GM21526 (cell line): ENCODE measurements around the gene AIM2.
"Not testable (repeated sequence)": the region's sequence is repeated elsewhere in the genome, so short reads cannot be mapped to it uniquely, and the experiment has no call there.

Experiments used
- ATAC-seq: cut with Tn5 transposase; IDR thresholded peaks from one replicate; pipeline ENCODE4 v1.9.1; 2021; ENCODE audit warnings: moderate library complexity; ENCODE audit not compliant: unreplicated experiment, low FRiP score

AIM2 gene

DNA sequence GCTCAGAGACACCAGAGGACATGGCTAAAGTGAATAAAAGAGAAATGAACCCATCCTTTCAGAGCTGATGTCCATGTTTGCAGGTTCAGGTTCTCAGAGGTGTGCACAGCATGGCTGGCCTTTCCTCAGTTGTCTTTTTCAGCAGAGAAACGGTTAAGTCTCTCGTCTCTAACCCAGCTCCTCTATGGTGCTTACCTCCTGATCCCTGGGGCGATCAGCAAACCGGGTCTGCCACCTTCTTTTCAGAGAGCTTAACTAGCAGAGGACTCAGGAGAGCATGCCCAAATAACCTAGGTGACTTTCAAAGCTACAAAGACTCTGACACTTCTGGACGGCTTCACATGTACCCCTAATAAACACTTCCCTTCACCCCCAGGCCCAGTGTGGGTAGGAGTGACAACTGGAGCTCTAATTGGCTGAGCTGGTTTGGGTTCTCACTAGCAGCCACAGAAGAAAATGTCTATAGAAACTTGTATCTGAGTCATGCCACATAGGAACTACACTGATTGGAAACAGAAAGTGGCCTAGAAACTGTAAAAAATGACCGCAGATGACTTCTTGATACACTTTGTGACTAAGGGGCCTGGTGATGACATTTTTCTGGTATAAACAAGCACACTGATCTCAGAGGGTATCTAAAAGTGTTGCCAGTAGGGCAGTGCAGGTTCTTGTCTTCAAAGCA is at the start of gene AIM2:
AIM2 (minus strand) TSS at position 329 of the 682 bp plus-strand sequence. CDS start 3,267 bp downstream, outside the sequence.
- peak; percentile 84 for ATAC-seq

GRCh38 chr1:159123587-159123986 is 47.0 kb upstream of the AIM2 start:
- no peak for ATAC-seq

GRCh38 chr1:159122005-159122621 is 45.5 kb upstream of the AIM2 start:
- ATAC-seq = peak; percentile 79

- ATAC-seq = peak; percentile 54
These were observed 45.0 kb upstream of the AIM2 start for GRCh38 chr1:159121526-159121925.

- no peak for ATAC-seq
These were observed 43.8 kb upstream of the AIM2 start for GRCh38 chr1:159120317-159120716.

DNA sequence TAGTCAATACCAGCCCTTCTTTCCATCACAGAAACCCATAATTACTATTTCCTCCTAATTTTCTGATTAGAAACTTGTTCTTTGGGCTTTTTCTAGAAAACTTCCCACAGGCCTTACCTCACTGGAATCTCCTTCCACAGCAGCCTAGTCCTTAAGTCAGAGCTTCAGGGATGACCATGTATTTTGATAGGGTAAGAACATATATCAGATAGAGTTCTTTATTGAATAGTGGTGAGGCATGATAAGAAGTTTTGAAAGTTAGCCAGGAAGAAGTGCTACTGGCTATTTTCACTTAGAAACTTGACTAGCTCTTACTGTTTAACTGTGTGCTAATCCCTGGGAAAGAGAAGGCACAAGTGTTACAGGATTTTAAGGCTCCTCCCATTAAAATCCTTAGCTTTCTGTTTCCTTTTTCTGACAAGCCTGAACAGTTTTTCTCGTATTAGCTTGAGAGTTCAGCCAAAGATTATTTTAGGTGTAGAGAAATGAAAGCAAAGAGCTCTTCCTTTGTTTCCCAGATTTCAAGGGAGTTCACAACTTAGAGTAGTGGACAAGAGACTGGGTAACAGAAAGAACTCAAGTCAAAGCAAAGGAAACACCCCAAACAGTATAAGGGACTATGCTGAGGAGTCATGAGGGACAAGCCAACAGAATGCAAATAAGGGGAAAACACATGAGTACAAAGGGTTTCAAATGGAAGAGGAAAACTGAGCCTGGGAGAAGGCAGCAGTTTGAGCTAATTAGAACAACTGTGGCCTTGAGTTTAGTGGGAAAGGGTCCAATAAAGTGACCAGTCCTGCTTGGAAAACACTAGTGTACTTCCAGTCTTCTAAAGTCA is 37.2 kb upstream of the AIM2 start:
- ATAC-seq = no peak

GRCh38 chr1:159103021-159103420 is 26.5 kb upstream of the AIM2 start:
- not testable (repeated sequence) for ATAC-seq

DNA sequence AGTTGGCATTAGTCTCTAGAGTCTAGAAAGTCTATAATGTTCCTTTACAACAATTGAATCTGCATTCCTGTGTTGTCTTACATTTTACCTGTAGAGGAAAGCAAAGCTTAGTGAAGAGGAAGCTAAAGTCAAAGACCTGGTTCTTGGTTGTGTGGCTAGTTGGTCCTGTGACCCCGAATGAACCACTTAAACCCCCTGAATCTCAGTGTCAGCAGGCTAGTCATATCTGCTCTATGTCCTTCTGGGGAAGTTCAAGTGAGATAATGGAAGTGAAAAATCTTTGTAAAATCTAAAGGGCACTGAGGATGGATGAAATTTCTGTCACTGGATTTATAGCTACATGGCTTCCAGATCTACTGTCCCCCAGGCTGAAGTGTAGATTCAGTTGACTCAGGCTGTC is 24.0 kb upstream of the AIM2 start:
- ATAC-seq = no peak

GRCh38 chr1:159098596-159098995 is 22.0 kb upstream of the AIM2 start:
- no peak for ATAC-seq

DNA sequence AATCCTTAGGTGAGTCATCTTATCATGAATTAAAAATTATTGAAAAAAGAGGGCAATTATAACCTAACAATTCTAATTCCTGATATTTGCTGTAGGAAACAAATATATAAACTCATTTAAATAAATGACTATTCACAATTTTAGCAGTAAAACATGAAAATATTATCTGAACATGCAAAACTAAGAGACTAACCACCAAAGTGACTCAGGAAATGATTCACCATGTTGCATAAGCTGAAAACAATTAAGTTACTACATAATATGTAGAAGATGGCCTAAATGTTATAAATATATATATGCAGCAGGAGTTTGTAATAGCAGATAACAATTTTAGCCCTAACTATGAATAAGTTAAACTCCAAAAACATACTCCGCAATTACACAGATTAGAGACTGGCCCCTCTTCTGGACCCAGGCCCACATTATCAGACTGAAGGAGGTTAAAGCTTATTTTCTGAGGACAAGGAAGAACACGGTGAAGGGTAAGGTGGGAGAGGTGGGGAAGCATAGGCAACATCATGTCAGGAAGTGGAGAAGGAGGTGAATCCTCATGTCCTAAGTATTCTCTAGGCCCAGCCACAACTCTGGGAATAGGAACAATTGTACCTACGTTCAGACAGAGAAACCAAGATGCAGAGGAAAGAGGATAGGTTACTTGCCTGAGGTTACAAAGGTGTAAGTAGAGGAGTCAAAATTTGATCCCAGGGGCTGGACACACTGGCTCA is 15.6 kb upstream of the AIM2 start:
- ATAC-seq = no peak

- no peak for ATAC-seq
These were observed 15.1 kb upstream of the AIM2 start for GRCh38 chr1:159091607-159092031.

- no peak for ATAC-seq
These were observed 14.6 kb upstream of the AIM2 start for GRCh38 chr1:159091180-159091560.

DNA sequence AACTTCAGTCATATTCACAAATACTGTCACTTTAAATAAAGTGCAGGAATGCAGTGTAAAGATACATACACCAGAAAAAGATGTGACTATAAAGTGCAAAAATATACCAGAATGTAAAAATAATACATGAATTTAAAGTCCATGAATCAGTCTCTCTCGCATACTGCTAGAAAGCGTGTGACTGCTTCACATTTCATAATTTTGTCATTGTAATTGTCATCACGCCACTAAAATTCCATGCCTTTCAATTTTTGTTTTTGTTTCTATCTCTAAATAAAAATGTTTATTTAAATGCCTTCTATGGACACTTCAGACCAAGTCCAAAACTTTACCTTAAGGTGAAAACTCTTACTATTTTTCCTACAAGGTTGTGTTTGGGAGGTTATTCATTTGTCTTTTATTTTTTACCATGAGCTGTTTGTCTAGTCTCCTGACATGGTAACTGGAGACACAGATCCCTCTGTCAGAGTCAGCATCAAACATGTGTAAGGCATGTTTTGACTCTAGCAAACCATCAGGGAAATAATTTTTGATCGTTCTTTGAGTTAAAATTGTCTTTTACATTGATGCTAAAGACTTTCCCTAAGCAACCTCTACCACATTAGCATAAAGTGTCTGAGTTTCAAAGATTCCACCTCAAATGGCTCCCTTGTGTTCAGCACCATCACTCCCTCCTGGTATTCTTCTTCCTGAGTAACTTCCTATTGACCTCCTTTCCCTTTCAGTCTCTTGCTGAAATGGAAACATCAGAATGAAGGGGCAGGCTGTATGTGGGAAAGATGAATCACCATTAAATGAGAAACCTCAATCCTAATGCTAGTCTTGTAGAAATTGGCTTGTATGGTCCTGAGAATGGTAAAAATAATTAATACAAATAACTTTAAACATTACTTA is 14.0 kb upstream of the AIM2 start:
- ATAC-seq = no peak

- no peak for ATAC-seq
These were observed 12.7 kb upstream of the AIM2 start for GRCh38 chr1:159089184-159089791.

GRCh38 chr1:159088546-159089183 is 12.1 kb upstream of the AIM2 start:
- no peak for ATAC-seq

GRCh38 chr1:159088050-159088449 is 11.5 kb upstream of the AIM2 start:
- no peak for ATAC-seq

GRCh38 chr1:159084867-159085266 is 8.3 kb upstream of the AIM2 start:
- ATAC-seq = no peak

- ATAC-seq = no peak
These were observed 7.6 kb upstream of the AIM2 start for GRCh38 chr1:159084152-159084551.

DNA sequence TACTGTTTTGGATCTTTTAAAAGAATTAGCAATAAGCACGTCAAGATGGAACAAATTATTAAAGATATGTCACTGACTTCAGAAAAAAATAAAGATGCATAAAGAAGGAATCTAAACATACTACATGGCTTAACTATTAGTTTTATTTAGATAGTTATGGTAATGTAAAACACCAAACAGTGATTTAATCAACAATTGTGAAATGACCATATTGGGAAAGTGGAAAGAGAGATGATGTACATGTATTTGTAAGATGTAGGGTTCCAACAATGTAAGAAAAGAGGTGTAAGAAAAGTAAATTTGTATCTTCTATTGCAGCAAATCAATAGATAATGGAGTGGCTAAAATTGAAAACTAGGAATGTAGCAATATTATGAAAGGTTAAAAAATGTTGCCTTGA is 6.4 kb upstream of the AIM2 start:
- ATAC-seq = no peak
